GM04503 (cell line): Measurements from ENCODE around the gene UMAD1.

Experiments used
- DNase-seq: peaks from one replicate; pipeline ENCODE4 v3.0.0-alpha.2; 2012; ENCODE audit warnings: low read depth

UMAD1 gene

DNA sequence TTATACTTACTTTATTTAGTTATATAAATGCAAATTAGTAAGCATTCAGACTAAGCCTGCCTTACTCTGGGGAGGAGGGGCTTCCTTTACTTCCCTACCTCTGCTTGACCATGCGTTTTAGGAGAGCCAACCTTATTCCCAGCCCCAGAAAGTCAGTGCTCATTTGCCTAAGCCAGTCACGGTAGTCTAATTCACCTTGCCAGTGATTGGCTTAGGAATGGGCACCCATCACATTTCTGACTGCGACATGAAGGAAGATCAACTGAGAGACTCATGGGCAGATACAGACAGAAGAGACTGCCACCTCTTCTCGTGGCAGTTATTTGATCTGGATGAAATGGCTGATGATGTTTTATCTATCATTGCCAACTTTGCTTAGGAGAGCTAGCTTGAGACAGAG is 48.4 kb downstream of the UMAD1 start:
- DNase-seq: no peak

DNA sequence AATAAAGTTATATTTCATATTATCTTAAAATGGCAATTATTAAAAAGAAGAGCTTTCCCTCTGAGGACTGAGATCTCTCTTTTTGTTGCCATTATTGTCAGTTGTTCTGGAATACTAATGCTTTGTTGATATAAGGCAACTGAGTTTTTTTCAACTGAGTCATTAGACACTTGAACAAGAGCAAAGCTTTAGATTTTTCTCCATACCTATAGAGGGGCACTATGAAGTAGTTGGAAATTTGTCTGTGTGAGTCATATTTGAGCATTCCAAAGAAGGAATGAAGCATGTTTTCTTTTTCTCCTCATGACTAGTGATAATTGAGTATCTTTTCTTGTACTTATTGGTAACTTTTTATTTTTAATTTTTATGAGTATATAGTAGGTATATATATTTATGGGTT is 53.3 kb downstream of the UMAD1 start:
- peak; percentile 50 for DNase-seq

GRCh38 chr7:7694542-7694941 is 54.0 kb downstream of the UMAD1 start:
- no peak for DNase-seq

DNA sequence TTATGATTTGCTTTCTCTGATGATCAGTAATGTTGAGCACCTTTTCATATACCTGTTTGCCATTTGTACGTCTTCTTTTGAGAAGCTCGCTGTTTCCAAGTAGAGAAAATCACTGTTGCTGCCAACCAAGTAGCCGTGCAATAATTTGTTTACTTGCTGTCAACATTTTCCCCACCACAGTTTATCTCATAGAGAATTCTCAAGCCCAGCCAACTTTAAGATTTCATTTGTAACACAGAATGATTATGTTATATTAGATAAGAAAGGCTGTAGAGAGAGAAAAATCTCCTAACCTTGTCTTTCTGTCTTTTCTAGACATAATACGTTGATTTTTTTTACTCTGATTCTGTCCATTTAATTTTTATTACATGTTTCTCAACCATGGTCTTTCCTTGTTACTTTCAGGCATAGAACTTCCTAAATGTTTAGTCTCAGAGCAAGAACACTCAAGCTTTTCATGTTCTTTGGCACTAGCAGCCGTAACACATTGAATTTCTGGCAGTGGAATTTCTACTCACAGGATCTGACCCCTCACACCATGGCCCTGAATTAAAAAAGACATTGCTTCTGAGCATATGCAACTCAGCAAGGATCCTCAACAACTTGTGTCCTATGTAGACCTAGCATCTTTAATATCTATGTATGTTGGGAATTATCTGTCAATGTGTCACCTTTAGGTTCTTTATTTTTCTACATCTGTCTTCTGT is 54.7 kb downstream of the UMAD1 start:
- no peak for DNase-seq

GRCh38 chr7:7696458-7697119 is 56.0 kb downstream of the UMAD1 start:
- no peak for DNase-seq

- DNase-seq: no peak
These were observed 58.4 kb downstream of the UMAD1 start for GRCh38 chr7:7698930-7699329.

DNA sequence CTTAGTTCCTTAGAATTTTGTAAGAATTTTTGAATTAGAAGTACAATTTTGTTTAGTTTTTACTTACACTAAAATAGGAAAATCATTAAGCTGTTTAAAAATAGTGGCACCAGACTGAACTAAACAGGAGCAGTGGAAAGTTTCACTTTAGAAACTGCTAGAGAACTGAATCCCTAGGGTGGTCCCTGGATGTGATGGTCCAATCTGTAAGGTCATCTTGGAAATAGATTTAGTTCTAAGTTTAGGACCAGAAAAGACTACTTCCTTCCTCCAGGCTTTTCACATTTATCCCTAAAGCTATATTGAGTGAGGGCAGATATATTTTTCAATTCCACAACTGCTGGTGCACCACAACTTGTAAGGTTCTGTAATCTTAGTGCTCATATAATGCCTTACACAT is 58.8 kb downstream of the UMAD1 start:
- DNase-seq: no peak

- no peak for DNase-seq
These were observed 59.4 kb downstream of the UMAD1 start for GRCh38 chr7:7699970-7700369.

- no peak for DNase-seq
These were observed 61.0 kb downstream of the UMAD1 start for GRCh38 chr7:7701527-7701926.

GRCh38 chr7:7702826-7703225 is 62.3 kb downstream of the UMAD1 start:
- peak; percentile 48 for DNase-seq

GRCh38 chr7:7703427-7703826 is 62.9 kb downstream of the UMAD1 start:
- DNase-seq: no peak

DNA sequence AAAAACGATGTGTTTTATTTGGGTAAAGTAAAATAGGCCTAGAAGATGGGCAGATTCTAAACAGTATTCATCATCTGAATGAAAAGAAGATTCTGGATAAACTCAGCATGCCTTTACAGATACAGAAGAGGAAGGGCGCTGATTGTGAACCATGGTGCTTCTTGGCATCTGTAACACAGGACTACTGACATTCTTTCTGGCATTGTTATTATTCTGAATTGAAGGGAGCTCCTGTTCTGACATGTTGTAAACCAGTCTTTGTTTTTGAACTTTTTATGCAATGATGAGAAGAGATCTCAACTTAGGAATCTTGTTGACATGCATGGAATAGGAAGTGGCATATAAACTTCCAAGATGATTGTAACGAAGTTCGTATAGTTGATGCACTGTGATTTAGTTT is 64.3 kb downstream of the UMAD1 start:
- no peak for DNase-seq

DNA sequence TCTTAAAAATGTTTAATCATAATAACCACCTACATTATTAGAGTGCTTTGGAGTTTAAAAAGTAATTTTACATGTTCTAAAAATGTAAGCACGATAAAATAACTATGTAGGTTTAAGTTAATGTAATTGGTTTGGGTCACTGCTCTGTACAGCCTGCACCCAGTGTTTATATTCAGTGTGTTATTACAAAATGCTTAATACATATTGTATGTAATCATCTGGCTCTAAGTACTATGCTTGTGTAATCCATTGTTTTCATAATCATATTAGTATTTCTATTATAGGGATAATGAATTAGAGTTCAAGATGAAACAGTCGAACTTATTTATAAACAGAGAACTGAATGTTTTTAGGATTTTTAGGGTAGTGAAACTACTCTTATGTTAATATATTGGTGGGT is 64.8 kb downstream of the UMAD1 start:
- DNase-seq: no peak

DNA sequence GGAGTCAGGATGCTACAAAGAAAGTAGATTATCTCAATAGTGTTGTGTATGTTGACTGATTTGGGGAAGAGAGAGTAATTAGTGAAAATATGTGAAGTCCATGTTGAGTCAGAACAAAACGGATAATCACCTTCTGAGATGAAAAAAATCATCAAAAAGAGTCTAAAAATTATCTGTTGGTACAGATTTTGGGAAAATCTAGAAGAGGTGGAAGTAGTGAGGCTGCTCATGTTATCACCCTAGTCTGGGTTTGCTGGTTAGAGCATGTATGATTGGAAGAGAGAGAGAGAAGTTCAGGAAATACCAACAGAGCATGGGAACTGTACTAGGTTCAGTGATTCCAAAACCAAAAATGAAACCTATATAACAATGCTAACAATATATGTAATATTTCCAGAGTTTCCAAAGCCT is 65.6 kb downstream of the UMAD1 start:
- DNase-seq: no peak

GRCh38 chr7:7706556-7707172 is 66.1 kb downstream of the UMAD1 start:
- DNase-seq: no peak

GRCh38 chr7:7707246-7707645 is 66.7 kb downstream of the UMAD1 start:
- no peak for DNase-seq

DNA sequence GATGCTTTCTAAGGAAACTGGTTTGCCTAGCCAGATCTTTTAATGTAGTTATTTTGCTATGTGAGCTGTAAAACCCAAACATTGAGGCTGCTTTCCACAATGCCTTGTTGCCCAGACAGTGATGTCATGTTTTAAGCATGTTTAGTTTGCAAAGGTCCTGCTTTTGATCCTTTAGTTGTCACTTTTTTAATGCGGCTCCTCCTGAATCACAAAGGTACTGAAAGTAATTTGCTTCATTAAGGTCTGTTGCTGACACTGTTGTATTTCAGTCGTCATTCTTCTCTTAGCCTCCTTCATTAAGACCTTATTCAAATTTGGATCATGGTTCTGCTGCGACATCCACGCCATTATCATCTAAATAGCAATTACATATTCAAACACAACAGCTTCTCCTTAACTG is 67.3 kb downstream of the UMAD1 start:
- no peak for DNase-seq

- DNase-seq: no peak
These were observed 68.7 kb downstream of the UMAD1 start for GRCh38 chr7:7709291-7709690.

DNA sequence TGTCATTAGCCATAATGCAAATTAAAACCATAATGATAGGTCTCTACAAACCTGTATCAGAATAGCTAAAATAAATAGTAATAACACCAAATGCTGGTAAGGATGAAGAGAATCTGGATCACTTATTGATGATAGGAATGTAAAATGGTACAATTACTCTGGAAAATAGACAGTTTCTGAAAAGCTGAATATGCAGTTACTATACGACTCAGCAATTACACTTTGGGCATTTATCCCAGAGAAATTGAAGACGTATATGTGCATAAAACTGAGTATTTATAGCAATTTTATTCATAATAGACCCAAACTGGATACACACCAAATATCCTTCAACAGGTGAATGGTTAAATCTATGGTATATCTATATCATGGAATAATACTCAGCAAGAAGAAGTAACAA is 69.9 kb downstream of the UMAD1 start:
- no peak for DNase-seq

- DNase-seq: no peak
These were observed 73.2 kb downstream of the UMAD1 start for GRCh38 chr7:7713730-7714129.

- DNase-seq: no peak
These were observed 77.9 kb downstream of the UMAD1 start, which contains the start of gene RPA3 for GRCh38 chr7:7718492-7718891. Gene RPA3, minus strand, starts transcription at chr7:7718607. Its CDS starts 78,189 bp downstream, at chr7:7640418.

DNA sequence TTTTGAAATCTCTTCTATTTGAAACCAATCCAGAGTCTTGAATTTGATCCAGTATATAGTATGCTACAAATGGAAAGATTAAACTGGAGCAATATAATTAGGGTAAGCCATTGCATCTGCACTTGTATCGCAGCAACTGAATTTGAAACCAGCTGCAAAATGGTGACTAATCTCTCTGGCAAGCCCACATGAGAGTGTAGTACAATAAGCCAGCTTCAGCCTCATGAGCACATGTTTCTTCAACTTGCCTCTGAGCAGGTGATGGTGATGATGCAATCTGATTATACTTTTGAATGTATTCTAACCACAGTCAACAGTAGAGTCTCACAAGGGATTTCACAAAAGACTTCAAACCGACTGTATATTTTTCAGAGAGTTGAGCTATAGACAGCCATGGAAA is 78.7 kb downstream of the UMAD1 start:
- peak; percentile 53 for DNase-seq

DNA sequence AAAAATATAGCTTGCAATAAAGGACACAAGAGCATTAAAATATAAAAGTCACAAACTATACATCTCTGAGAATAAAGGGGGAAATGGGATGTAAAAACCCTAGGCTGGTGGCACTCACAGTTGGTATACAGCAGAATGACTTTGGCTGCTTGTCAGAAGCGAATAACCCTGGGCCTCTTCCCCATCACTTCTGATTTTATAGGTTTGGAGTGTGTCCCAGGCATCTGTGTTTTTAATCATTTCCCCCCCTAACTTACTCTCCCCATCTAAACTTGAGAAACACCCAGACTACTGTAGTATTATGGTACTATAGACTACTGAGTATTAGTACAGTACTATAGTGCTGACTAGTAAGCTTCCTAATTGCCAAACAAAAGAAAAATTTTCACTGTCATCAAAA is 79.6 kb downstream of the UMAD1 start:
- DNase-seq: no peak
